ENCODE data around the gene WDR4. TPM values are rescaled to one million over a fixed set of nuclear protein-coding genes. Genes with fewer than 3 reads are reported as not detected.
"Not testable (repeated sequence)": the region's sequence is repeated elsewhere in the genome, so short reads cannot be mapped to it uniquely, and the experiment has no call there.

Gene WDR4
- total RNA-seq, 1 experiment from 2014 or later: 59.2 TPM

- H3K9me3 ChIP-seq: peaks cover 10% of the 10 kb centered on the region
- no peak overlapping the region for H3K4me3 ChIP-seq
- H3K36me3 ChIP-seq: no peaks in the 10 kb centered on the region
- DNase-seq: no peak
- H3K27me3 ChIP-seq: peaks cover 16% of the 10 kb centered on the region
These were observed 64.1 kb downstream of the WDR4 start for GRCh38 chr21:42815217-42815616.

DNA sequence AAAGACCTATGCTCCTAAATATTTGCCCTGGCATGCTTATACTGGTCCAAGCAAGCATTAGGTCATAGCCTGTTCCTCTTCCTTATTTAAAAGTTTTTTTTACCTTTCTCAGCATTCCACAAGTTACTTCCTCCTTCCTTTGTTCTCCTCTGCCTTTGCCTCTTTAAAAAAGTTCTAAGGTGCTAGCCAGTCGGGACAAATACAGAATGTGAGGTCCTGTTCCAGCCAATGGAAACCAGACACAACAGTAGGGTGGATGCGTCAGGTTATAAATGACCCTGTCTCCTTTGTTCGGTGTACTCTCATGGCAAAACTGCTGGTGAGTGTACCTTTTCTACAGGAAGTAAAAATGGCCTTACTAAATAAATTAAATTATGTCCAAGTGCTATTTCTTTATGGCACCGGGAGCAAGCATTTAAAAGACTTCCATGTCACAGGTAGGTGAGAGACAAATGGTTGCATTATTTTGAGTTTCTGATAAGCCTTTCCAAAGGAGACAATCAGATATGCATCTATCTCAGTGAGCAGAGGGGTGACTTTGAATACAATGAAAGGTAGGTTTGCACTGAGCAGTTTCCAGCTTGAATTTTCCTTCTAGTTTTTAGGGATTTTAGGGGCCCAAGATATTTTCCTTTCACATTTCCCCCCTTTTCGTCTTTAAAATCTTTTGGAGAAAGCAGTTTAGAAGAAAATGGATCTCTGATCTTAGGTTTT lies 66.7 kb downstream of the WDR4 start:
- not testable (repeated sequence) for H3K4me3 ChIP-seq, DNase-seq, H3K9me3 ChIP-seq, H3K36me3 ChIP-seq
- peaks cover 29% of the 10 kb centered on the region for H3K27me3 ChIP-seq

- no peak for DNase-seq
- Histone ChIP-seq H3K9me3 (peaks cover 10% of the 10 kb centered on the region), H3K36me3 (no peaks in the 10 kb centered on the region), H3K4me3 (no peak overlapping the region), H3K27me3 (peaks cover 29% of the 10 kb centered on the region)
These were observed 67.4 kb downstream of the WDR4 start for GRCh38 chr21:42811960-42812359.

DNA sequence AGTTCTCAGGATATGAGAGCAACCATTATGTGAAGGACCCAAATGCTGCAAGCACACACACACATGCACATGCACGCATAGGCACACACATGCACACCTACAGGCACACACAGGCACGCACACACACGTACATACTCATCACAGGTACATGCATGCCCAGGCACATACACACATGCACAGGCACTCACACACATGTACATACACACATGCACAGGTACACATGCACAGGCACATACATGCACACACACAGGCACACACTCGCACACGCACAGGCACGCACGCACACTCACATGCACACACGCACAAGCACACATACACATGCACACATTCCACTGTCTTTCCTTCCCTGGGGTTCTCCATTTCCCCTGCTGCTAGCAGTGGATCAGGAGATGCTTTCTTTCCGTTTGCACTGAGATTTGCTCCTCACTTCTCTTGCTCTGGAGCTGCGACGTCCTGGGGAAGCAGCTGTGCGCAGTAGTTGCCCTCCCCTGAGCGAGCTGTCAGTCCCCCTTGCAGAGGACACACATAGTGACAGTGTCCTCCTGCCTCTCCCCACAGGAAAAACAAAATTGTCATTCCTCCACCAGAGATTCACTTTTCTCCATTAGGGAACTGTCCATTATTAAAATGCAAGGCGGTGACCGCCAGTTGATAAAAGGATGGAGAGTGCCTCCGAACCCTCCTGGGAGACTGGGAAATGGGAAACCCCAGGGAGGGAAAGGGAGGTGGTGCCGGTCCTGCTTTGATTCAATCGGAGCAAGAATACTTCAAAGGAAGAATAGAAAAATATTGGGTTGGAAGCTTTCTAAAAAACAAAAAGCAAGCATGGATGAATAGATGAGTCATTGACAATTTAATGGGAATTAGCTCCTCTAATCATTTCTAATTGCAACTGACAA lies 69.5 kb downstream of the WDR4 start:
- Histone ChIP-seq H3K36me3 (no peaks in the 10 kb centered on the region), H3K27me3 (peaks cover 33% of the 10 kb centered on the region), H3K9me3 (peaks cover 6% of the 10 kb centered on the region), H3K4me3 (no peak overlapping the region)
- DNase-seq: no peak

DNA sequence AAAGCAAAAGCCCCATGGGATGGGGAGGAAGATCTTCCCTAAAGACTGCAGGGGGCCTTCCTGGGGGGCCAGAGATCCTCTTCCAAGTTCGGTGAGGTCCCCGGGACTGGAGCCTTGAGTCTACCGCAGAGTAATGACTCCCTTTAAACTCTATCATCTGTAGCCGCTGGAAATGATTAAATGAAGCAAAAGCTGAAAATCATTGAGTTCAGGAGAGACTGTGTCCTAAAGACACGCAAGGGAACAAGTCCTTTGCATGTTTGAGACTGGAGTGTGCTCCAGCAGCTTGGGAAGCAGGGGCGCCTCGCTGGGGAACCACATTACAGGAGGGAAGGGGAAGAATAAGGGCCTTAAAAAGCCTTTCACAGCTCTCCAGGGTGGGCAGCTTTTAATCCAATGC lies 70.2 kb downstream of the WDR4 start:
- Histone ChIP-seq H3K4me3 (no peak overlapping the region), H3K27me3 (peaks cover 33% of the 10 kb centered on the region), H3K36me3 (no peaks in the 10 kb centered on the region), H3K9me3 (peaks cover 1% of the 10 kb centered on the region; the same call in 1 of the 2 replicates)
- no peak for DNase-seq

GRCh38 chr21:42807938-42808613 lies 71.3 kb downstream of the WDR4 start:
- no peak for DNase-seq
- Histone ChIP-seq H3K36me3 (no peaks in the 10 kb centered on the region), H3K27me3 (peaks cover 31% of the 10 kb centered on the region), H3K4me3 (no peak overlapping the region), H3K9me3 (no peaks in the 10 kb centered on the region)

- peaks cover 24% of the 10 kb centered on the region for H3K27me3 ChIP-seq
- not testable (repeated sequence) for DNase-seq, H3K4me3 ChIP-seq, H3K9me3 ChIP-seq, H3K36me3 ChIP-seq
These were observed 71.9 kb downstream of the WDR4 start for GRCh38 chr21:42807293-42807895.

DNA sequence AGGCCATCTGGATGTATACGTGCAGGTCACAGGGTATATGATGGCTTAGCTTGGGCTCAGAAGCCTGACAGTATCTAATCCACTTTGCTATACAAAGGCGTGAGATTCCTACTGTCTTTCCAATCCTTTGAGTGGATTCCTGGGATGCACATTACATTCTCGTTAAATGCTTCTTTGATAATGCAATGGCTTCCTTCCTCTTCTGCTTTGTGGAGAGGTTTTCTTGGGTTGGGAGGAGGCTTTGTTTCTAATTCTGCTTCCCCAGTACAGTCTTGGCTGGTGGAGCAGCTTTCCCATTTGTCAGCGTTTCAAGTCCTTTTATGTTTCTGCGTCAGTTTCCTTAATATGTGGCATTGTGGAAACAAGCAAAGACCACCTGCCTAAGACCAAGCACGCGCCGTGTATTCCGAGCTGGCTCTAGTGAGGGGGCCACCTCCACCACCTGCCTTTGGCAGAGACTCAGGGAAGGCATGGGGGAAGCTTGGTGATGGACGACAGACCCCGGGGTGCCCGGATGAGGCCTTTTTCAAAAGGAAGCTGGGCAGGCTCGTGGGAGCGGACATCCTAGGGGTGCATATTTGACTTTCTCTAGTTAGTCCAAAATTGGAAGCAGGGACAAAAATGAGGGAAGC lies 72.7 kb downstream of the WDR4 start:
- H3K4me3 ChIP-seq: no peak overlapping the region
- H3K36me3 ChIP-seq: no peaks in the 10 kb centered on the region
- no peaks in the 10 kb centered on the region for H3K9me3 ChIP-seq
- no peak for DNase-seq
- H3K27me3 ChIP-seq: peaks cover 19% of the 10 kb centered on the region

DNA sequence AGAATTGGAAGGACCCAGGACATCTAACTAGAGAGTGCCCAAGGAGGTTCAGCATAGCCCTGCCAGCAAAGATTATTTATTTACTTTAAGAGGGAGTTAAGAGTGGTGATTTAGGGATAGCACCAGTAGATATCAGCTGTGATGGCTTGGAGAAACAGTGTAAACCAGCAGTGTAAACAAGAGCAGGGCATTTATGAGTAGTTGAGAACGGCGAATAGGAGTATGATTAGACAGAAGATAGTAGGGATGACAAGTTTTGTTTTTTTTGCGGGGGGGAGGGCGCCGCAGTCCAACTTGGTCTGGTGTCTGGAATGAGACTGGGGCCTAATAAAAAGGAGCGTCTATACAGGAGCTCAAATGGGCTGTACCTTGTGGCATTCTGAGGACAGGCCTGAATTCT lies 77.7 kb downstream of the WDR4 start:
- H3K9me3 ChIP-seq, DNase-seq, H3K36me3 ChIP-seq, H3K4me3 ChIP-seq: not testable (repeated sequence)
- peaks cover 29% of the 10 kb centered on the region for H3K27me3 ChIP-seq

- no peak overlapping the region for H3K4me3 ChIP-seq
- DNase-seq: no peak
- no peaks in the 10 kb centered on the region for H3K9me3 ChIP-seq
- peaks cover 29% of the 10 kb centered on the region for H3K27me3 ChIP-seq
- H3K36me3 ChIP-seq: no peaks in the 10 kb centered on the region
These were observed 79.4 kb downstream of the WDR4 start for GRCh38 chr21:42799948-42800347.

DNA sequence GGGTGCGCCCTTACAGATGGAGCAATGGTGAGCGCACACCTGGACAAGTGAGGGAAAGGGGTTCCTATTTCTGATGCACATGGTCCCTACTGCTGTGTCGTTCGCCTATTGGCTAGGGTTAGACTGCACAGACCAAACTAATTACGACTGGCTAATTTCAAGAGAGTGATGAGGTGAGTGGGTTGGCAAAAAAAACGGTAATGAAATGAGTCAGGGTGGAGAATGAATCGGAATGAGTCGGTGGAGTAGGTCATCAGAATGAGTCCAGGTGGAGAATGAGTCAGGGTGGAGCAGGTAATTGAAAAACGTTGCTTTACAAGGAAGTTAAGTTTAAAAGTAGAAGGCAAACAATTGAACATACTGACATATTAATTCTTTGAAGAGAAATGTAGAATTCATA lies 79.8 kb downstream of the WDR4 start:
- DNase-seq: no peak
- Histone ChIP-seq H3K27me3 (peaks cover 32% of the 10 kb centered on the region), H3K36me3 (no peaks in the 10 kb centered on the region), H3K4me3 (no peak overlapping the region), H3K9me3 (no peaks in the 10 kb centered on the region)

Other genes with a start within 250 kb of the WDR4 start
- gene PDE9A, start 225.9 kb downstream of the WDR4 start, total RNA-seq (2014; rRNA removed; shearing (Covaris generic); ENCODE audit: low replicate concordance): 0.12 TPM in 1 of 2 replicates, not detected in the other
- 72.1 and 78.1 TPM in 2 replicates for gene NDUFV3, start 13.8 kb upstream of the WDR4 start, total RNA-seq (2014; rRNA removed; shearing (Covaris generic); ENCODE audit: low replicate concordance)
- not detected in 2 replicates for gene ERVH48-1, start 46.1 kb upstream of the WDR4 start, total RNA-seq (2014; rRNA removed; shearing (Covaris generic); ENCODE audit: low replicate concordance)
- gene PKNOX1, start 95.0 kb upstream of the WDR4 start, total RNA-seq (2014; rRNA removed; shearing (Covaris generic); ENCODE audit: low replicate concordance): 29.6 and 35.9 TPM in 2 replicates
- 9.8 and 15.1 TPM in 2 replicates for gene CBS, start 196.3 kb upstream of the WDR4 start, total RNA-seq (2014; rRNA removed; shearing (Covaris generic); ENCODE audit: low replicate concordance)
- gene U2AF1, start 228.0 kb upstream of the WDR4 start, total RNA-seq (2014; rRNA removed; shearing (Covaris generic); ENCODE audit: low replicate concordance): 193 and 198 TPM in 2 replicates

All from MG63 (cell line).